Measurements from ENCODE around the gene PLCD1. TPM values are rescaled to one million over a fixed set of nuclear protein-coding genes. Genes with fewer than 3 reads are reported as not detected.

Gene PLCD1
- total and polyA plus RNA-seq, 2 of the 13 experiments (the other 11 are each of a cell fraction or from before 2014, with no cell fraction given) = 10.1 to 12.4 TPM

DNA sequence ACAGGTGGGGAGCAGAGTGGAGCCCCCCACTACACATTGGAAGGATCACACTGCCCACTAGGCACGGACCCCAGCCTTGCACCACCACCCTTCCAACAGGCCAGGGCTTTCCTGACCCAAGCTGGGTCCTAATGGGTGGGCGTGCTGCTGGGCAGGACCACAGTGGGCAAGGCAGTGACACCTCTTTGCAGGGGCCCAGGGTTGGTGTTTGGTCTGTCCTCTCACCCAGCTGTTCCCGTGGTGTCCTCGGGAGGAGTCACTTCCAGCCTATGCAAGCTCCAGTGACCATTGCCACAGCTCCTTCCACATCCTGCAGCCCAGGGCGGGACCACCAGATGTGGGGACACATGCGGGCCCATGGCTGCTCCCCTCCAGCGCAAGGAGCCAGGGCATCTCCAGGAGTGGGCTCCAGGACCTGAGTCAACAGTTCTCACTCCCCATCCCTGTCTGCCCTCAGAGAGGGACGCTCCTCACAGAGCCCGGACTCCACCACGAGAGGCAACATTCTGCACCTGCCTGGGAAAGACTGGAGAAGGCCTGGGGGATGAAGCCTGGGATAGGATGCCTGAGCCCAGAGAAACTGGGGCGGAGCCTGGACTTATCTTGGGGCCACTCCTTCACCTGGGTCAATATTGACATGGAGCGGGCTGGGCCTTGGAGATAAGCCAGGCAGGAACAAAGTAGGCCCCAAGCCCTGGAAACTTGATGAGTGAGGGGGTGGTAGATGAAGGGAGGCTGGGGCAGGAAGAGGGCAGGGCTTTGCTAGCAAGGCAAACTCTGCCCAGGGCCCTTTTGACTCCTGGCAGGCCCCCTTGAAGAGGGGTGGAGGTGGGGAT lies 42.7 kb downstream of the PLCD1 start (continued):
- TF ChIP-seq SOX13 (IDR thresholded peaks at IDR 0.05) (no peak), SOX13 (CRISPR knock-in tag; conservative IDR thresholded peaks at IDR 0.05 in 1 of 2, IDR thresholded peaks at IDR 0.05 in 1 of 2) (peak in 1 of 2 experiments; percentile 63; a peak in 2 of 4 replicates), ZNF225 (CRISPR knock-in tag; IDR thresholded peaks at IDR 0.05) (no peak), TRIM24 (CRISPR knock-in tag; IDR thresholded peaks at IDR 0.05) (no peak), ZNF792 (CRISPR knock-in tag; IDR thresholded peaks at IDR 0.05) (no peak), KLF9 (CRISPR knock-in tag; IDR thresholded peaks at IDR 0.05; ENCODE audit: low read depth) (no peak), ZNF335 (CRISPR knock-in tag; IDR thresholded peaks at IDR 0.05) (0 out of 2 replicates have a peak, but pooled peaks have one; percentile 29), ZNF337 (CRISPR knock-in tag; IDR thresholded peaks at IDR 0.05; ENCODE audit: borderline replicate concordance, low read depth) (no peak), ZNF350 (CRISPR knock-in tag; IDR thresholded peaks at IDR 0.05; ENCODE audit: borderline replicate concordance, low read depth) (no peak), ZNF331 (CRISPR knock-in tag; IDR thresholded peaks at IDR 0.05) (0 out of 2 replicates have a peak, but pooled peaks have one; percentile 53), KMT2A (CRISPR knock-in tag; IDR thresholded peaks at IDR 0.05) (no peak), MAFK (conservative IDR thresholded peaks at IDR 0.05 in 1 of 2, IDR thresholded peaks at IDR 0.05 in 1 of 2; ENCODE audit: low read length in 2 of 2) (no peak), ZIK1 (CRISPR knock-in tag; IDR thresholded peaks at IDR 0.05; ENCODE audit: borderline replicate concordance, low read depth) (no peak), TBX2 (CRISPR knock-in tag; IDR thresholded peaks at IDR 0.05; ENCODE audit: borderline replicate concordance) (peak; percentile 44; the same call in 1 of the 2 replicates), MAF1 (CRISPR knock-in tag; IDR thresholded peaks at IDR 0.05; ENCODE audit: borderline replicate concordance) (no peak), ZNF768 (CRISPR knock-in tag; IDR thresholded peaks at IDR 0.05) (peak; percentile 70), ZNF501 (CRISPR knock-in tag; IDR thresholded peaks at IDR 0.05) (no peak), GABPB1 (CRISPR knock-in tag; IDR thresholded peaks at IDR 0.05) (no peak), ZNF713 (CRISPR knock-in tag; IDR thresholded peaks at IDR 0.05) (no peak), ZNF33B (CRISPR knock-in tag; IDR thresholded peaks at IDR 0.05) (no peak), ERF (CRISPR knock-in tag; IDR thresholded peaks at IDR 0.05) (no peak), NR2F1 (CRISPR knock-in tag; IDR thresholded peaks at IDR 0.05) (no peak), NFIC (IDR thresholded peaks at IDR 0.05; ENCODE audit: low read length) (peak; percentile 57; the same call in 1 of the 2 replicates), NFE2 (CRISPR knock-in tag; IDR thresholded peaks at IDR 0.05) (0 out of 2 replicates have a peak, but pooled peaks have one; percentile 3)
- TF ChIP-seq, protein P1, sequence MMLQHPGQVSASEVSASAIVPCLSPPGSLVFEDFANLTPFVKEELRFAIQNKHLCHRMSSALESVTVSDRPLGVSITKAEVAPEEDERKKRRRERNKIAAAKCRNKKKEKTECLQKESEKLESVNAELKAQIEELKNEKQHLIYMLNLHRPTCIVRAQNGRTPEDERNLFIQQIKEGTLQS (CRISPR knock-in tag; IDR thresholded peaks at IDR 0.05) = no peak
- TF ChIP-seq, protein P2, sequence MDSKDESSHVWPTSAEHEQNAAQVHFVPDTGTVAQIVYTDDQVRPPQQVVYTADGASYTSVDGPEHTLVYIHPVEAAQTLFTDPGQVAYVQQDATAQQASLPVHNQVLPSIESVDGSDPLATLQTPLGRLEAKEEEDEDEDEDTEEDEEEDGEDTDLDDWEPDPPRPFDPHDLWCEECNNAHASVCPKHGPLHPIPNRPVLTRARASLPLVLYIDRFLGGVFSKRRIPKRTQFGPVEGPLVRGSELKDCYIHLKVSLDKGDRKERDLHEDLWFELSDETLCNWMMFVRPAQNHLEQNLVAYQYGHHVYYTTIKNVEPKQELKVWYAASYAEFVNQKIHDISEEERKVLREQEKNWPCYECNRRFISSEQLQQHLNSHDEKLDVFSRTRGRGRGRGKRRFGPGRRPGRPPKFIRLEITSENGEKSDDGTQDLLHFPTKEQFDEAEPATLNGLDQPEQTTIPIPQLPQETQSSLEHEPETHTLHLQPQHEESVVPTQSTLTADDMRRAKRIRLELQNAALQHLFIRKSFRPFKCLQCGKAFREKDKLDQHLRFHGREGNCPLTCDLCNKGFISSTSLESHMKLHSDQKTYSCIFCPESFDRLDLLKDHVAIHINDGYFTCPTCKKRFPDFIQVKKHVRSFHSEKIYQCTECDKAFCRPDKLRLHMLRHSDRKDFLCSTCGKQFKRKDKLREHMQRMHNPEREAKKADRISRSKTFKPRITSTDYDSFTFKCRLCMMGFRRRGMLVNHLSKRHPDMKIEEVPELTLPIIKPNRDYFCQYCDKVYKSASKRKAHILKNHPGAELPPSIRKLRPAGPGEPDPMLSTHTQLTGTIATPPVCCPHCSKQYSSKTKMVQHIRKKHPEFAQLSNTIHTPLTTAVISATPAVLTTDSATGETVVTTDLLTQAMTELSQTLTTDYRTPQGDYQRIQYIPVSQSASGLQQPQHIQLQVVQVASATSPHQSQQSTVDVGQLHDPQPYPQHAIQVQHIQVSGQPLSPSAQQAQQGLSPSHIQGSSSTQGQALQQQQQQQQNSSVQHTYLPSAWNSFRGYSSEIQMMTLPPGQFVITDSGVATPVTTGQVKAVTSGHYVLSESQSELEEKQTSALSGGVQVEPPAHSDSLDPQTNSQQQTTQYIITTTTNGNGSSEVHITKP (CRISPR knock-in tag; IDR thresholded peaks at IDR 0.05; ENCODE audit: low read depth) = no peak
- TF ChIP-seq, protein P3, sequence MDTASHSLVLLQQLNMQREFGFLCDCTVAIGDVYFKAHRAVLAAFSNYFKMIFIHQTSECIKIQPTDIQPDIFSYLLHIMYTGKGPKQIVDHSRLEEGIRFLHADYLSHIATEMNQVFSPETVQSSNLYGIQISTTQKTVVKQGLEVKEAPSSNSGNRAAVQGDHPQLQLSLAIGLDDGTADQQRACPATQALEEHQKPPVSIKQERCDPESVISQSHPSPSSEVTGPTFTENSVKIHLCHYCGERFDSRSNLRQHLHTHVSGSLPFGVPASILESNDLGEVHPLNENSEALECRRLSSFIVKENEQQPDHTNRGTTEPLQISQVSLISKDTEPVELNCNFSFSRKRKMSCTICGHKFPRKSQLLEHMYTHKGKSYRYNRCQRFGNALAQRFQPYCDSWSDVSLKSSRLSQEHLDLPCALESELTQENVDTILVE (CRISPR knock-in tag; IDR thresholded peaks at IDR 0.05) = no peak

Measured in HepG2 (cell line).